HepG2 (cell line): ENCODE measurements around the gene CNN3. TPM values are rescaled to one million over a fixed set of nuclear protein-coding genes. Genes with fewer than 3 reads are reported as not detected.

Experiments
- ADNP ChIP-seq: sonication (generic); formaldehyde crosslinking; IDR thresholded peaks from 2 replicates; pipeline ENCODE4 v1.4.0; 2020; ENCODE audit warnings: missing genetic modification reagents
- ARID2 ChIP-seq: sonication (generic); formaldehyde crosslinking; IDR thresholded peaks from 2 replicates; pipeline ENCODE4 v1.8.1; 2022; ENCODE audit warnings: mild to moderate bottlenecking, missing genetic modification reagents, borderline replicate concordance
- EHMT2 ChIP-seq: fragments of 200-600 bp; sonication (generic); IDR thresholded peaks from 2 replicates; pipeline ENCODE4 v1.7.0; 2017; ENCODE audit warnings: antibody characterized with exemption, low read depth, low read length, borderline replicate concordance
- FOXK1 ChIP-seq: sonication (generic); formaldehyde crosslinking; IDR thresholded peaks from 2 replicates; pipeline ENCODE4 v1.4.0; 2020; ENCODE audit warnings: low read depth, missing genetic modification reagents, borderline replicate concordance
- FOXP1 ChIP-seq, 2 experiments: fragments of 450-650 bp in 1 of 2; IDR thresholded peaks; 2 replicates each; pipeline ENCODE4 v1.6.1; 2017 to 2018; ENCODE audit warnings: antibody characterized with exemption in 1 of 2
- GPBP1L1 ChIP-seq: sonication (generic); formaldehyde crosslinking; IDR thresholded peaks from 2 replicates; pipeline ENCODE4 v1.5.0; 2020; ENCODE audit warnings: mild to moderate bottlenecking, missing genetic modification reagents
- HINFP ChIP-seq: sonication (generic); formaldehyde crosslinking; IDR thresholded peaks from 2 replicates; pipeline ENCODE4 v1.4.0; 2020; ENCODE audit warnings: low read depth, mild to moderate bottlenecking, missing genetic modification reagents
- HOXA5 ChIP-seq: sonication (generic); formaldehyde crosslinking; IDR thresholded peaks from 2 replicates; pipeline ENCODE4 v1.4.0; 2020; ENCODE audit warnings: missing genetic modification reagents
- IRF9 ChIP-seq: sonication (generic); formaldehyde crosslinking; IDR thresholded peaks from 2 replicates; pipeline ENCODE4 v1.8.0; 2022; ENCODE audit warnings: missing genetic modification reagents, mild to moderate bottlenecking, borderline replicate concordance
- KDM6A ChIP-seq: IDR thresholded peaks from 2 replicates; pipeline ENCODE4 v1.6.1; 2016; ENCODE audit warnings: low read depth
- MIER3 ChIP-seq: IDR thresholded peaks from 2 replicates; pipeline ENCODE4 v1.6.1; 2016; ENCODE audit warnings: missing compliant biosample characterization, borderline replicate concordance
- MLLT10 ChIP-seq: sonication (generic); formaldehyde crosslinking; IDR thresholded peaks from 2 replicates; pipeline ENCODE4 v1.4.0; 2020; ENCODE audit warnings: missing genetic modification reagents
- MYNN ChIP-seq: sonication (generic); formaldehyde crosslinking; IDR thresholded peaks from 2 replicates; pipeline ENCODE4 v1.4.0; 2020; ENCODE audit warnings: mild to moderate bottlenecking, low read depth, missing genetic modification reagents
- NCOA2 ChIP-seq: sonication (generic); formaldehyde crosslinking; IDR thresholded peaks from 2 replicates; pipeline ENCODE4 v1.8.0; 2022; ENCODE audit warnings: inconsistent platforms
- NRL ChIP-seq: sonication (generic); formaldehyde crosslinking; IDR thresholded peaks from 2 replicates; pipeline ENCODE4 v1.5.0; 2020; ENCODE audit warnings: missing genetic modification reagents, mild to moderate bottlenecking, moderate library complexity, borderline replicate concordance
- PITX1 ChIP-seq: sonication (generic); formaldehyde crosslinking; IDR thresholded peaks from 2 replicates; pipeline ENCODE4 v1.5.1; 2020; ENCODE audit warnings: mild to moderate bottlenecking, missing genetic modification reagents
- SNAPC2 ChIP-seq: sonication (generic); formaldehyde crosslinking; IDR thresholded peaks from 2 replicates; pipeline ENCODE4 v1.8.1; 2022; ENCODE audit warnings: mild to moderate bottlenecking, missing genetic modification reagents
- TBL1XR1 ChIP-seq: fragments of 150-350 bp; IDR thresholded peaks from 2 replicates; pipeline ENCODE4 v1.6.1; 2014; ENCODE audit warnings: borderline replicate concordance, low read length; ENCODE audit not compliant: partially characterized antibody
- THRA ChIP-seq: sonication (generic); formaldehyde crosslinking; IDR thresholded peaks from 2 replicates; pipeline ENCODE4 v1.4.0; 2020; ENCODE audit warnings: missing genetic modification reagents, borderline replicate concordance
- XRCC5 ChIP-seq: fragments of 200-400 bp; formaldehyde crosslinking; optimal IDR thresholded peaks from 2 replicates; pipeline ENCODE3; 2017; ENCODE audit warnings: mild to moderate bottlenecking, low read length
- ZFP62 ChIP-seq: sonication (generic); formaldehyde crosslinking; IDR thresholded peaks from 2 replicates; pipeline ENCODE4 v1.4.0; 2020; ENCODE audit warnings: missing genetic modification reagents
- ZNF329 ChIP-seq: sonication (generic); formaldehyde crosslinking; IDR thresholded peaks from 2 replicates; pipeline ENCODE4 v1.9.0; 2021; ENCODE audit warnings: low read depth, mild to moderate bottlenecking, missing genetic modification reagents
- ZNF431 ChIP-seq: sonication (generic); formaldehyde crosslinking; IDR thresholded peaks from 2 replicates; pipeline ENCODE4 v1.9.0; 2022; ENCODE audit warnings: missing genetic modification reagents, low read depth, mild to moderate bottlenecking, borderline replicate concordance
- ZNF451 ChIP-seq: sonication (generic); formaldehyde crosslinking; IDR thresholded peaks from 2 replicates; pipeline ENCODE4 v1.5.0; 2020; ENCODE audit warnings: mild to moderate bottlenecking, missing genetic modification reagents
- ZNF703 ChIP-seq: sonication (generic); formaldehyde crosslinking; IDR thresholded peaks from 2 replicates; pipeline ENCODE4 v1.5.1; 2020; ENCODE audit warnings: missing genetic modification reagents, mild to moderate bottlenecking, moderate library complexity, borderline replicate concordance
- polyA plus RNA-seq, 8 experiments: library from polyadenylated mRNA; depleted of rRNA in 3 of 8; stranded (reverse) in 7 of 8; unstranded in 1 of 8; fragments of >200 nt; fragmentation: Illumina TruSeq in 4 of 8; extraction: Trizol in 4 of 8; gene quantifications; 2 replicates each; pipeline versions ENCODE4 v1.2.1 to v1.2.3, GENCODE V29; 2011 to 2016; ENCODE audit warnings: low read depth in 4 of 8, missing spikeins in 1 of 8, mixed read lengths in 1 of 8; ENCODE audit not compliant: insufficient read depth in 1 of 8
- total RNA-seq, 5 experiments: library from RNA; depleted of rRNA; stranded (reverse); fragments of >200 nt; fragmentation: Illumina TruSeq; extraction: Trizol; gene quantifications; 2 replicates each; pipeline ENCODE4 v1.2.3, GENCODE V29; 2016; ENCODE audit warnings: low read depth in 1 of 5

The CNN3 gene
- total and polyA plus RNA-seq, 2 of the 13 experiments (the other 11 are each of a cell fraction or from before 2014, with no cell fraction given) = 113 to 223 TPM

- TF ChIP-seq IRF9 (CRISPR knock-in tag) (no peak; the same call in 1 of the 2 replicates), HOXA5 (no peak), MIER3 (CRISPR knock-in tag) (0 out of 2 replicates have a peak, but pooled peaks have one; percentile 37), FOXK1 (CRISPR knock-in tag) (peak; percentile 19; the same call in 1 of the 2 replicates), MLLT10 (CRISPR knock-in tag) (no peak), NCOA2 (CRISPR knock-in tag) (no peak), ZNF431 (CRISPR knock-in tag) (no peak), EHMT2 (no peak), ARID2 (CRISPR knock-in tag) (no peak), ZNF703 (CRISPR knock-in tag) (no peak), XRCC5 (peak; percentile 67), PITX1 (CRISPR knock-in tag) (0 out of 2 replicates have a peak, but pooled peaks have one; percentile 14), ZNF451 (CRISPR knock-in tag) (no peak), THRA (CRISPR knock-in tag) (0 out of 2 replicates have a peak, but pooled peaks have one; percentile 17), ADNP (CRISPR knock-in tag) (no peak), FOXP1 (IDR thresholded peaks at IDR 0.05) (no peak), FOXP1 (CRISPR knock-in tag; IDR thresholded peaks at IDR 0.05) (no peak), KDM6A (no peak), ZFP62 (no peak), ZNF329 (no peak), GPBP1L1 (CRISPR knock-in tag) (no peak), SNAPC2 (CRISPR knock-in tag) (no peak), HINFP (CRISPR knock-in tag) (no peak), MYNN (CRISPR knock-in tag) (no peak), NRL (CRISPR knock-in tag) (no peak), TBL1XR1 (no peak)
These were observed 72.2 kb downstream of the CNN3 start (continued) for GRCh38 chr1:94854458-94855306.
